HG02571 (cell line): ENCODE data around the gene ERF.

Experiments used
- ATAC-seq: cut with Tn5 transposase; IDR thresholded peaks from one replicate; pipeline ENCODE4 v1.9.1; 2021; ENCODE audit warnings: mild to moderate bottlenecking, moderate library complexity; ENCODE audit not compliant: unreplicated experiment

The ERF gene

GRCh38 chr19:42254850-42255765 lies at the start of gene ERF:
TSS of gene ERF (minus strand) at chr19:42255128. CDS start at chr19:42254999, 129 bp downstream.
- ATAC-seq: peak; percentile 55

GRCh38 chr19:42303876-42304275 lies 48.9 kb upstream of the ERF start:
- ATAC-seq: no peak

- no peak for ATAC-seq
These were observed 48.2 kb upstream of the ERF start for GRCh38 chr19:42303101-42303464.

- no peak for ATAC-seq
These were observed 46.8 kb upstream of the ERF start, which contains the start of gene PRR19 for GRCh38 chr19:42301646-42302203. TSS of gene PRR19 (plus strand) at chr19:42302132. CDS start at chr19:42309585, 7,453 bp downstream.

- no peak for ATAC-seq
These were observed 42.1 kb upstream of the ERF start for GRCh38 chr19:42297039-42297438.

GRCh38 chr19:42295831-42296525 lies 41.0 kb upstream of the ERF start:
- ATAC-seq: no peak

- no peak for ATAC-seq
These were observed 40.4 kb upstream of the ERF start for GRCh38 chr19:42295342-42295741.

GRCh38 chr19:42294471-42295137 lies 39.7 kb upstream of the ERF start:
- ATAC-seq: no peak

GRCh38 chr19:42293948-42294347 lies 39.0 kb upstream of the ERF start:
- no peak for ATAC-seq

GRCh38 chr19:42293540-42293939 lies 38.6 kb upstream of the ERF start:
- ATAC-seq: no peak

GRCh38 chr19:42292963-42293362 lies 38.0 kb upstream of the ERF start:
- no peak for ATAC-seq

GRCh38 chr19:42292042-42292960 lies 37.4 kb upstream of the ERF start:
- ATAC-seq: no peak

- no peak for ATAC-seq
These were observed 36.5 kb upstream of the ERF start for GRCh38 chr19:42291435-42291810.

GRCh38 chr19:42290523-42291434 lies 35.9 kb upstream of the ERF start:
- no peak for ATAC-seq

GRCh38 chr19:42290136-42290522 lies 35.2 kb upstream of the ERF start:
- ATAC-seq: no peak

- ATAC-seq: no peak
These were observed 34.7 kb upstream of the ERF start for GRCh38 chr19:42289556-42290041.

GRCh38 chr19:42288881-42289555 lies 34.1 kb upstream of the ERF start:
- no peak for ATAC-seq

GRCh38 chr19:42288387-42288786 lies 33.5 kb upstream of the ERF start:
- ATAC-seq: no peak

- ATAC-seq: no peak
These were observed 32.8 kb upstream of the ERF start for GRCh38 chr19:42287827-42288107.
